ENCODE measurements around the gene BTBD3. TPM values are rescaled to one million over a fixed set of nuclear protein-coding genes. Genes with fewer than 3 reads are reported as not detected.

The BTBD3 gene
- total RNA-seq, 2 experiments from 2014 or later = 11.6 to 12.0 TPM

DNA sequence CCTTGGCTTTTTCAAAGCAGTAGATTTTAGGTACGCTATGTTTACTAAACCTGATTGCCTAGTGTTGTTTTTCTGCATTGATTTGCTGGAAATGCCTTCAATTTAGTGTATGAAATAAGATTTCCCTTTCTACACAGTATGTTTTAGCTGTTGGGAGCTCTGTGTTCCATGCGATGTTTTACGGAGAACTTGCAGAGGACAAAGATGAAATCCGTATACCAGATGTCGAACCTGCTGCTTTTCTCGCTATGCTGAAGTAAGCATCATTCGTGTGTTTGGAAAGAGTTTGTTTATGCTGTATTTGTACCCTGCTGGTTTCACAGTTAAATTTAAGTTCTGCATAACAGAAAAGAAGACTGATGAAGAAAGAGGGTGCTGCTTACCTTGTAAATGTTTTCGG is 1.9 kb downstream of the BTBD3 start:
- no peak overlapping the region for H3K4me3 Mint-ChIP-seq
- DNase-seq = no peak
- no peak overlapping the region for H3K27ac Mint-ChIP-seq
- H3K9me3 Mint-ChIP-seq (ENCODE audit: low read depth) = no peaks in the 10 kb centered on the region
- H3K4me1 Mint-ChIP-seq = peaks cover 8% of the 10 kb centered on the region
- intact Hi-C loops (cut with DNase I, micrococcal nuclease) = no loop called here
- H3K27me3 Mint-ChIP-seq = no peaks in the 10 kb centered on the region
- no peak for ATAC-seq
- POLR2A ChIA-PET = no interaction called here
- H3K36me3 Mint-ChIP-seq (ENCODE audit: low read depth) = peaks cover 4% of the 10 kb centered on the region
- CTCF ChIA-PET = no interaction called here

DNA sequence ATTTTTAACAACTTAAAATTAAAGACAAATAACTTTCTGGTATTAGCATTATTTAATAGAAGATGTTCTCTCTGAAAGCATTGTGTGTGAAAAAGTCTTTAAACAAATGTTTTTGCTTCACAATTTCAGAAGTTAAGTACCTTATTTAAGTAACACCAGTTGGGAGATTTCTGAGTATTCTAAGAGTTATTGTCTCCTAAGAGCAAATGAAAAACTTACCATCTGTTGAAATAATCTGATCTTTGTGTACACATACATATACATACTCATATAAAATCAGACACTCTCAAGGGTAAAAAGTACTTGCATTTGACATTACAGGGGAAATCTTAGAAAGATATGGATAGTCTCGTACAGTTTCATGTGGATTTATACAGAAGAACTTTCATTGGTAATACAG is 2.4 kb downstream of the BTBD3 start:
- H3K27me3 Mint-ChIP-seq = no peaks in the 10 kb centered on the region

DNA sequence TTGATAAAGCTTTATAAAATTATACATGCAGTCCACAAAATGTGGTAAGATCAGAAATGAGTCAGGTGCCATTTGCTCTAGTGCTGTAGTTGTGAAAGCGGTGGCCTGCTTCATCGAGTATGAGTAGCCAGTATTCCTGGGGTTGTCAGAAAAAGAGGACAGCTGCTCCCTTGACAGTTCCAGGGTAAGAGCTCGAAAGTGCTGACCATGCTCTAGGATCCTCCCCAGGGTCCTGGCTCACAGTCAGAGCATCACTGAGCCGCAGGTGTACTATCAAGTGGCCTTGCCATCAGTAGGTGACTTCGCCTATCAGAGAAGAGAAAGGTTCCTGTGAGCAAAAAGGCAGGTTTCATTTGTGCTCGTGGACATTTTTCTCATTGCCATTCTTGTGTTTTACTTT is 3.6 kb downstream of the BTBD3 start:
- Mint-ChIP-seq H3K9me3 (ENCODE audit: low read depth) (no peaks in the 10 kb centered on the region), H3K27me3 (no peaks in the 10 kb centered on the region), H3K4me3 (no peak overlapping the region), H3K27ac (no peak overlapping the region), H3K4me1 (peaks cover 8% of the 10 kb centered on the region), H3K36me3 (ENCODE audit: low read depth) (peaks cover 4% of the 10 kb centered on the region)
- DNase-seq (no peak), ATAC-seq (no peak)
- ChIA-PET POLR2A (no interaction called here), CTCF (no interaction called here)
- intact Hi-C loops (cut with DNase I, micrococcal nuclease) = no loop called here

More for the DNA sequence above, 2.4 kb downstream of the BTBD3 start:
- no peak overlapping the region for H3K4me3 Mint-ChIP-seq
- POLR2A ChIA-PET = no interaction called here
- H3K27ac Mint-ChIP-seq = no peak overlapping the region
- CTCF ChIA-PET = no interaction called here
- intact Hi-C loops (cut with DNase I, micrococcal nuclease) = no loop called here
- H3K36me3 Mint-ChIP-seq (ENCODE audit: low read depth) = peaks cover 4% of the 10 kb centered on the region
- no peaks in the 10 kb centered on the region for H3K9me3 Mint-ChIP-seq (ENCODE audit: low read depth)
- no peak for DNase-seq
- ATAC-seq = no peak
- peaks cover 8% of the 10 kb centered on the region for H3K4me1 Mint-ChIP-seq

DNA sequence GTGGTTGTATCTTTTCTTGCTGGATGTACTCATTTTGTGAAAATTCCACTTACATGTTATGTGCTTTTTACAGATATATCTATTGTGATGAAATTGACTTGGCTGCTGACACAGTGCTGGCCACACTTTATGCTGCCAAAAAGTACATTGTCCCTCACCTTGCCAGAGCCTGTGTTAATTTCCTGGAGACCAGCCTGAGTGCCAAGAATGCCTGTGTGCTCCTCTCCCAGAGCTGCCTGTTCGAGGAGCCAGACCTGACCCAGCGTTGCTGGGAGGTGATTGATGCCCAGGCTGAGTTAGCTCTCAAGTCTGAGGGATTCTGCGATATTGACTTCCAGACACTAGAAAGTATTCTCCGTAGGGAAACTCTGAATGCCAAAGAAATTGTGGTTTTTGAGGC is 4.9 kb downstream of the BTBD3 start:
- Mint-ChIP-seq H3K4me3 (no peak overlapping the region), H3K27ac (no peak overlapping the region), H3K9me3 (ENCODE audit: low read depth) (no peaks in the 10 kb centered on the region), H3K4me1 (peaks cover 8% of the 10 kb centered on the region), H3K36me3 (ENCODE audit: low read depth) (peaks cover 7% of the 10 kb centered on the region), H3K27me3 (no peaks in the 10 kb centered on the region)
- DNase-seq = no peak
- CTCF ChIA-PET = no interaction called here
- POLR2A ChIA-PET = no interaction called here
- intact Hi-C loops (cut with DNase I, micrococcal nuclease) = no loop called here
- no peak for ATAC-seq

DNA sequence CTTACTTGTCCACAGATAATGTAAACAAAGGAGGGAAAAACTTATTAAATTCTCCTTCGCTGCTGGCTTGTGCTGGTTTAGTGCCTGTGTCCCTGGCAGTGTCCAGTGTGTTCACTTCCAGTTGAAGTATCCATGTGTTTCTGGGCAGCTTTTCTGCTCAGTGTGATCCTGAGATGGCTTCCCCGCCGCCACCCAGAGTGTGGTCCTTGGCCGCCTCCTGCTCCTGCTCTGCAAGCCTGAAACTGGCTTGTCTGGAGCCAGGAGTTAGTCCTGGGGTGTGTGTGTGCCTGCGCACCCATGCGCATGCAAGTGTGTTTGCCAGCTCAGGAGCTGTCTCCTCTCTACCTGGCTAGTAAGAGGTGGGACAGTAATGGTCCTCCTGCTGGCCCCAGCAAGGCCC is 7.2 kb downstream of the BTBD3 start:
- Mint-ChIP-seq H3K36me3 (ENCODE audit: low read depth) (peaks cover 6% of the 10 kb centered on the region), H3K27me3 (no peaks in the 10 kb centered on the region), H3K9me3 (ENCODE audit: low read depth) (no peaks in the 10 kb centered on the region), H3K4me1 (no peaks in the 10 kb centered on the region), H3K27ac (no peak overlapping the region), H3K4me3 (no peak overlapping the region)
- no peak for ATAC-seq
- POLR2A ChIA-PET = no interaction called here
- intact Hi-C loops (cut with DNase I, micrococcal nuclease) = no loop called here
- no peak for DNase-seq
- CTCF ChIA-PET = no interaction called here

DNA sequence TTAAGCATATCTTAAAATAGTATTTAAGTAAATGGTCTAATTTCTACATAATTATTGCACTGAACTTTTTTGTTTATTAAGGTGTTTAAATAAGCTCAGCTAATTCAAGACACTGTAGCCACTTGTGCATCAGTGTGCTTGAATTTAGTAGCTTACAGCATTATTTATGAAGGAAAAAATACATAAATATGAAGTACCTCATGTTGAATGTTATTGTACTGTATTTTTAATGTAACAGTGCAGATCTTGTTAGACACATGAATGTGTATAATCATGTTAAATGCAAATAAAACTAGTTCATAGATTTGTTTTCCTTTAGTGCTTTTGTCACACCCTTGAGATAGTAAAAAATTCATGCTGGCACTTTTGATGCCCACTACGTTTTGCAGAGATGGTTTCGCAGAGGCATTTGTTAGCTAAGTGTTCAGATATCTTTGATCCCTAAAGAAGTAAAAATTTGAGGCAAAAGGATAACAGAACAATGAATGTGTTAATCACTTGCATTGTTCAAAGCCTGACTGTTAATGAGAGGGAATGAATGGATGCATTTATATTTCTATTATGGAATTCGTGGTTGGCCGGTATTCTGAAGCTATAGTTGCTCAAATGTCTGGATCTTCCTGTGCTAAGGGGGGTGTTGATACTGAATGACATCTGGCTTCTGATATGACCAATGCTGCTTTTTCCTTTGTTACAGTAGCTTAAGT is 8.8 kb downstream of the BTBD3 start:
- DNase-seq = no peak
- H3K27me3 Mint-ChIP-seq = no peaks in the 10 kb centered on the region
- no peak for ATAC-seq
- no peaks in the 10 kb centered on the region for H3K4me1 Mint-ChIP-seq
- H3K4me3 Mint-ChIP-seq = no peak overlapping the region
- peaks cover 6% of the 10 kb centered on the region for H3K36me3 Mint-ChIP-seq (ENCODE audit: low read depth)
- intact Hi-C loops (cut with DNase I, micrococcal nuclease) = no loop called here
- POLR2A ChIA-PET = interaction anchor here (0.6 kb wide), 1 partner anchor 9 kb away, joined by 3 read pairs; no protein-coding TSS in a partner anchor
- H3K27ac Mint-ChIP-seq = no peak overlapping the region
- CTCF ChIA-PET = interaction anchor here (0.7 to 1.3 kb wide), 2 partner anchors 10 to 26 kb away, joined by 3 read pairs; no protein-coding TSS in a partner anchor
- H3K9me3 Mint-ChIP-seq (ENCODE audit: low read depth) = no peaks in the 10 kb centered on the region

DNA sequence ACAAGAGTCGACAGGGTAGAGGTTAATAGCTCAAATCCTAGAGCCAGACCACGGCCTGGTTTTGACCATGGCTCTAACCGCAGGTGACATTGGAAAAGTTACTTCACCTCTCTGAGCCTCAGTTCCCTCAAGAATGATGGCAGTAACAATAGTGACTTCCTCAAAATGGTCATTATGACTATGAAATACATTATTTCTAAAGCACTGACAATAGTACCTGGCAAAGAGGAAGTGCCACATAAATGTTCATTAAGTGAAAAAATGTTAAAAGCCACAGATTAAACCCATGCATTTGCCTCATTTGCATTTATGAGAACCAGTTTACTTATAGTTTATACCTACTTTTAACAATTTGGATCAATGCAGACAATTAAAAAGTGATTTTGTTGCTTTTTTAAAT is 12.3 kb downstream of the BTBD3 start:
- Mint-ChIP-seq H3K9me3 (ENCODE audit: low read depth) (no peaks in the 10 kb centered on the region), H3K4me1 (no peaks in the 10 kb centered on the region), H3K27me3 (no peaks in the 10 kb centered on the region), H3K4me3 (no peak overlapping the region), H3K27ac (no peak overlapping the region), H3K36me3 (ENCODE audit: low read depth) (peaks cover 4% of the 10 kb centered on the region)
- POLR2A ChIA-PET = no interaction called here
- ATAC-seq (no peak), DNase-seq (no peak)
- CTCF ChIA-PET = no interaction called here
- intact Hi-C loops (cut with DNase I, micrococcal nuclease) = no loop called here

DNA sequence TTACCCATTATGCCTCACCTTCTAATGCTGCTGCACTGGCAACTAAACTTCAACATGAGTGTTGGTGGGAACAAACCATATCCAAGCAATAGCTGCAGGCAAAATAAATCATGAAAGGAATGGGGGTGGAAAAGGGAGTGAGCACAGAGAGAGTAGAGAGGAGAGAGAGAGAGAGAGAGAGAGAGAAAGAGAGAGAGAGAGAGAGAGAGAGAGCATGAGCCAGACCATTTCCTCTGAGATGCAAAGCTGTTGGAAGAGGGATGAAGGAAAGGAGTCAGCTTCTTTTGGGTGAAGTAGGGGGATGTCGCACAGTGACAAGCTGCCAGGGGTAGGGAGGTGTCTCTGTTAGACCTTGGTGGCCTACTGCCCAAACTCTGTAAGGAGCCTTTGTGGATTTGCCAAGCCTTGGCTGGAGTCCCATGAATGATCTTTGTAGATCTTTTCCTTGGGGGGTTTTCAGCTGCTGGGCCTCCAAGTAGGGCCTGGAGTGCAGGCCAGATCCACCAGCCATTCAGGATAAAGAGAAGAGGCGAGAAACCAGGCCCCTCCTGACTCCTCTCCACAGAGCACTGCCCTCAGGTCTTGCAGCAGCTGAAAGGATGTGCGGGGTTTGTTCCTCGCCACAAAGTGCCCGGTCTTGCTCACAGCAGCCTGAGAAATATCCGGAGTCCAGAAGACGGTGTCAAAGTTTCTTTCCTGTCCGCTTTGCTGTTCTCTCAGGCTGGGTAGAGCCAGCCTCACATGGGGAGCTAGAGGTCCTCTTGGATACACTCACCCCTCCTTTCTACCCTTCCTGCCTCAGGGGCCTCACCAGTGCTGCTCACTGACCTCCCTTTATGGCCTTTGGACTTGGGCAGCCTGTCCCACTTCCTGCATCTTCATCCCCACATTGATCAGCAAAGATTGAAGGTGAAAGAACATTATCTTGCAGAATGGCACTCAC is 17.8 kb downstream of the BTBD3 start:
- ATAC-seq (no peak), DNase-seq (no peak)
- Mint-ChIP-seq H3K4me3 (no peak overlapping the region), H3K4me1 (no peaks in the 10 kb centered on the region), H3K27ac (no peak overlapping the region), H3K27me3 (no peaks in the 10 kb centered on the region), H3K36me3 (ENCODE audit: low read depth) (no peaks in the 10 kb centered on the region), H3K9me3 (ENCODE audit: low read depth) (no peaks in the 10 kb centered on the region)
- intact Hi-C loops (cut with DNase I, micrococcal nuclease) = no loop called here
- POLR2A ChIA-PET = interaction anchor here (0.6 kb wide), 1 partner anchor 9 kb away, joined by 3 read pairs; no protein-coding TSS in a partner anchor
- CTCF ChIA-PET = interaction anchor here (0.7 kb wide), 1 partner anchor 194 kb away, joined by 3 read pairs; no protein-coding TSS in a partner anchor

DNA sequence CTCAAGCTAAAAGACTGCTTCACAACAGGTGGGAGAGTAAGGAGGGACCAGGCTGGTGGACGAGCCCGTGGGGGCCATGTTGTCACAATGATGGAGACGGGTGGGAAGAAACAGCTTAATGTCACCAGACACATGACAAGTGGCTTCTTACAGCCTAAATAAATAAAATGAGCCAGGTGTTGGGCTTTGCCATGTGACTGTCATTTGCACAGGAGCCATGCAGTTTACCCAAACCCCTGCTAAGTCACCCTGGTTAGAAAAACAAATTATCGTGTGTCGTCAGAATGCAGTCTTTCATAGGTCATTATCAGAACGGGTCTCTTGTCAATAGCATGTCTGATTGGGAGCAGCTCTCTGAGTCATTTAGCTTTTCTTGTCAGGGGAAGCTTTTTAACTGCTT is 18.5 kb downstream of the BTBD3 start:
- Mint-ChIP-seq H3K9me3 (ENCODE audit: low read depth) (no peaks in the 10 kb centered on the region), H3K4me3 (no peak overlapping the region), H3K27ac (no peak overlapping the region), H3K36me3 (ENCODE audit: low read depth) (no peaks in the 10 kb centered on the region), H3K4me1 (no peaks in the 10 kb centered on the region), H3K27me3 (no peaks in the 10 kb centered on the region)
- CTCF ChIA-PET = no interaction called here
- intact Hi-C loops (cut with DNase I, micrococcal nuclease) = no loop called here
- DNase-seq (no peak), ATAC-seq (no peak)
- POLR2A ChIA-PET = no interaction called here

DNA sequence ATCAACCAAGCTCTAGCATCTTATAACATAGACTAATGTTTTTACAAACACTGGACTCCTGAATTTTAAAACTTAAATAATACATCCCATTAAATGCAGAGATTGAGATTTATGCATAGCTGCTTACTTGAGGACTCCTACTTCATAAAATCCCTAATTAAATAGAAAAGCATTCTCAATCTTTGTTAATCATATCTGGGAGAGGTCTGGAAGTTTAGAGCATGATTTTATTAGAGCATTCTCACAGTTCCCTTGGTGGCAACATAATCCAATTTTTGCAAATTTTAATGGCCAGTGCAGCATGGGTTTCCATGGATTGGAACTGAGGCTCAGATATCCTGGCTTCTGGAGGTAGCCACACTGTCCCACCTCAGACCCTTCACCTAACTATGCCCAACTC is 19.5 kb downstream of the BTBD3 start:
- Mint-ChIP-seq H3K4me3 (no peak overlapping the region), H3K9me3 (ENCODE audit: low read depth) (no peaks in the 10 kb centered on the region), H3K27me3 (no peaks in the 10 kb centered on the region), H3K4me1 (no peaks in the 10 kb centered on the region), H3K27ac (no peak overlapping the region), H3K36me3 (ENCODE audit: low read depth) (no peaks in the 10 kb centered on the region)
- POLR2A ChIA-PET = interaction anchor here (0.6 kb wide), 1 partner anchor 1192 kb away, joined by 3 read pairs; no protein-coding TSS in a partner anchor
- no peak for ATAC-seq
- intact Hi-C loops (cut with DNase I, micrococcal nuclease) = no loop called here
- DNase-seq = no peak
- CTCF ChIA-PET = interaction anchor here (0.6 kb wide), 2 partner anchors 29 to 452 kb away, joined by 3 read pairs; no protein-coding TSS in a partner anchor

DNA sequence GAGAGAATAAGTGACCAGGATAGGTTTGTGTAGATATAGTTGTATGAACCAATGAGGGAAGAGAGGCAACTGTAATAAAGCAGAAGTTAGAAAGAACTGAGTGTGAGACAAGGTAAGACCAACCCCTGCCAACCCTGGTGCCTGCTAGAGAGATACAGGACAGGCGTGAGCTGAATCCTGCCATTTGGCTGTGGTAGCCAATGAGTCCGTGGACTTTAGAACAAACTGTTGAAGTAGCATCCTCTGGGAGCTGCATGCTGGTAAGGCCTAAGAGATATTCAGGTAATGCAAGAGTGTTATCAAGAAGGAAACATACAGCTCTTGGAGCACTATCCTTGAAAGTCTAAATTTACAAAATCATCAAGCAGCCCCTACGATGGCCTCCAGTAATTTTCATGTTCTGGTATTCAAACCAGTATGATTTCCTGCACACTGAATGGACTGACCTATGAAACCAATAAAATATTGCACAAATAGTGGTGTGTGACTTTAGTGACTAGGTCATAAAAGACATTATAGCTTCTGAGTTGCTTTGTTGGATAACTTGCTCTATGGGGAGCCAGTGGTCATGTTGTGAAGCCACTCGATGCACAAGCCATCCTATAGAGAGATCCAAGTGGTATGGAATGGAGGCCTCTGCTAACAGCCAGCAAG is 24.0 kb downstream of the BTBD3 start:
- H3K4me3 Mint-ChIP-seq = no peak overlapping the region
- no peak for DNase-seq
- no peaks in the 10 kb centered on the region for H3K4me1 Mint-ChIP-seq
- POLR2A ChIA-PET = no interaction called here
- H3K9me3 Mint-ChIP-seq (ENCODE audit: low read depth) = no peaks in the 10 kb centered on the region
- ATAC-seq = no peak
- intact Hi-C loops (cut with DNase I, micrococcal nuclease) = no loop called here
- H3K27ac Mint-ChIP-seq = no peak overlapping the region
- H3K27me3 Mint-ChIP-seq = no peaks in the 10 kb centered on the region
- CTCF ChIA-PET = interaction anchor here (0.7 to 1.0 kb wide), 2 partner anchors 71 to 74 kb away, joined by 4 to 5 read pairs; no protein-coding TSS in a partner anchor
- H3K36me3 Mint-ChIP-seq (ENCODE audit: low read depth) = no peaks in the 10 kb centered on the region
